Measurements from ENCODE around the gene GRAMD1B. TPM values are rescaled to one million over a fixed set of nuclear protein-coding genes. Genes with fewer than 3 reads are reported as not detected.

Gene GRAMD1B
- total and polyA plus RNA-seq, 8 donors: 1.1 to 4.8 (median 2.2) TPM

DNA sequence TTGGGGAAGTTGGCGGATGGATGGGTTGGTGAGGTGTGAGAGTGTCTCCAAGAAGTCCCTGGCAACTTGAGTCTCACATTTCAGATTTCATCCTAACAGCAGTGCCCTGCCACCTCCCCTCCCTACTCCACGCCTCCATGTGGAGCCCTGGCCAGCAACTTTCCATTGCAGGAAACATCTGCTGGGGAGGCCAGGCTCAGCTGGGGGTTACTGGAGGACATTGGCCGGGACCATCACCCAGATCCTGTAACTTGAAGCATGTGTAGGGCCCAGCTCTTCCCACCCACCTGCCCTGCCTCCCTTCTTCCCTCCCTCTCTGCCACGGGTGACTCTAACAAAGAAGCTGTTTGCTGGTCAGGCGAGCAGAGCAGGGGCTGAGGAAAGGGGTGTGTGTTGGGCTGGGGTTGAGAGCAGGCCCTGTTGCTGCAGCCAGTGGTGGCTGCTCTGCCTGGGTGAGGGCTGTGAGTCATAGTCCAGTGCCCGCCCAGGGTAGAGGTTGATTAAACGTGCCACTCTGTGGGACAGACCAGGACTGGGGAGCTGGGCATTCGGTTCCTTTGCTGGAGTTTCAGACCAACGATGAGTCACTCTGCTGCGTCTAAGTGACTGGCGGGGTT lies 160.3 kb downstream of the GRAMD1B start:
- FAIRE-seq (no peak), ATAC-seq (peak; percentile 76 to 86 (median 80)), DNase-seq (peak in 4 of 6 donors; percentile 31 to 56 (median 40))
- no peak overlapping the region for H3K4me3 ChIP-seq
- H3K27ac ChIP-seq: peak overlapping the region in 2 of 4 donors; percentile 62 to 71
- no peaks in the 10 kb centered on the region for H3K27me3 ChIP-seq
- TF ChIP-seq, protein P1, sequence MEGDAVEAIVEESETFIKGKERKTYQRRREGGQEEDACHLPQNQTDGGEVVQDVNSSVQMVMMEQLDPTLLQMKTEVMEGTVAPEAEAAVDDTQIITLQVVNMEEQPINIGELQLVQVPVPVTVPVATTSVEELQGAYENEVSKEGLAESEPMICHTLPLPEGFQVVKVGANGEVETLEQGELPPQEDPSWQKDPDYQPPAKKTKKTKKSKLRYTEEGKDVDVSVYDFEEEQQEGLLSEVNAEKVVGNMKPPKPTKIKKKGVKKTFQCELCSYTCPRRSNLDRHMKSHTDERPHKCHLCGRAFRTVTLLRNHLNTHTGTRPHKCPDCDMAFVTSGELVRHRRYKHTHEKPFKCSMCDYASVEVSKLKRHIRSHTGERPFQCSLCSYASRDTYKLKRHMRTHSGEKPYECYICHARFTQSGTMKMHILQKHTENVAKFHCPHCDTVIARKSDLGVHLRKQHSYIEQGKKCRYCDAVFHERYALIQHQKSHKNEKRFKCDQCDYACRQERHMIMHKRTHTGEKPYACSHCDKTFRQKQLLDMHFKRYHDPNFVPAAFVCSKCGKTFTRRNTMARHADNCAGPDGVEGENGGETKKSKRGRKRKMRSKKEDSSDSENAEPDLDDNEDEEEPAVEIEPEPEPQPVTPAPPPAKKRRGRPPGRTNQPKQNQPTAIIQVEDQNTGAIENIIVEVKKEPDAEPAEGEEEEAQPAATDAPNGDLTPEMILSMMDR (IDR thresholded peaks at IDR 0.05): no peak
- peaks cover 0 to 3% (median 0%) of the 10 kb centered on the region in 3 donors for H3K4me1 ChIP-seq
- H3K36me3 ChIP-seq: no peaks in the 10 kb centered on the region
- 47 to 56% methylated on average over 11 of the region's 11 CpGs for WGBS, 2 donors
- H3K9me3 ChIP-seq: no peaks in the 10 kb centered on the region
- intact Hi-C loops (cut with DNase I): no loop called here

DNA sequence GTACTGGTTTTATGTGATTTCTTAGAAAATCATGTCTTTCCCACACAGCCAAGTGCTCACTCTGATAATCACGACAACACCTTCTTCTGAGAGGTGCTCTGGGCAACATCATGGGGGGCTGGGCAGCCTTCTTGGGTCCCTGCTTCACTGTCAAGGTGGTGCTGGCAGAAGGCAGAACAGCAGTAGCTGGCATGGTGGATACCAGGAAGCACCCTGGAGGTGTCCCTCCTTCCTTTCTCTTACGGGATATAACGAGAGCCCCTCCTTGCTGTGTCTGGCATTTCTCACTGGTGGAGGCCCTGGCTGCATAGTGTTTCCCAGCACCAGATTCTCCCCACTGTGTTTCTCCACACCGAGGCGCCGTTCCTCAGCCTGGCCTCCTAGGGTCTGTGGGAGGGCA lies 163.5 kb downstream of the GRAMD1B start:
- intact Hi-C loops (cut with DNase I): no loop called here
- Histone ChIP-seq H3K27ac (no peak overlapping the region), H3K27me3 (no peaks in the 10 kb centered on the region), H3K9me3 (no peaks in the 10 kb centered on the region), H3K4me3 (no peak overlapping the region), H3K4me1 (no peaks in the 10 kb centered on the region), H3K36me3 (no peaks in the 10 kb centered on the region)
- TF ChIP-seq, protein P1 (IDR thresholded peaks at IDR 0.05): no peak
- DNase-seq (no peak), FAIRE-seq (no peak), ATAC-seq (no peak)
- WGBS, 2 donors: 85 to 86% methylated on average over 5 of the region's 6 CpGs

DNA sequence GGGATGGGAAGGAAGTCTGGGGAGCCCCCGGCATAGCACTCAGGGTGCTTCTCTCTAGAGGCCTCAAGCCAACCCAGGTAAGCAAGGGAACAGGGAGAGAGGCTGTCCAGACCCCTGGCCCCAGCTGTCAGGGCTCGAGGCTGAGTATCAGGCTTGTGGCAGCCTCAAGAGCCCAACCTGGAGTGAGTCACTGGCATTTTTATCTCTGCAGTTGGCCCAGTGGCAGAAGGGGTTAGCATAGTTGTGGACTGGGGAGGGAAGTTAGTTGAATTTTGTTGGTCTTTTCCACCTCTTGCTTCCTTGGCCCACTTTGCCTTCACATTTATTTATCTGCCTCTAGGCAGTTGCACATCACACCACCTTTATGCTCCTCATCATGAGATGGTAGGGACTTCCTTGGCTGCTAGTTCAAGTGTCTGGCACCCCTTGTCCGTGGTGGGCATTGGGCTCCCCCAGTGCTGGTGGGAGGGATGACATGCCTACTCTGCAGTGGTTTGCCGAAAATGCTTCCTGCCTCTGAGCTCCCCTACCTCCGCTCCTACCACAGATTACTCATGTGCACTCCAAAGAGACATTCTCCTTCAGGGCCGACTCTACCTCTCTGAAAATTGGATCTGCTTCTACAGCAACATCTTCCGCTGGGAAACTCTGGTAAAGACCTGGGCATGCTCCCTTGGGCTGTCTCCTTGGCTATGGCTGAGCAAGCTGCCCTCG lies 164.3 kb downstream of the GRAMD1B start:
- ATAC-seq: no peak
- FAIRE-seq: no peak
- no peaks in the 10 kb centered on the region for H3K36me3 ChIP-seq
- no peak for DNase-seq
- WGBS, 2 donors: 81 to 90% methylated on average over 8 of the region's 8 CpGs
- no peak overlapping the region for H3K27ac ChIP-seq
- H3K4me3 ChIP-seq: no peak overlapping the region
- TF ChIP-seq, protein P1 (IDR thresholded peaks at IDR 0.05): no peak
- intact Hi-C loops (cut with DNase I): no loop called here
- H3K9me3 ChIP-seq: no peaks in the 10 kb centered on the region
- no peaks in the 10 kb centered on the region for H3K27me3 ChIP-seq
- no peaks in the 10 kb centered on the region for H3K4me1 ChIP-seq

DNA sequence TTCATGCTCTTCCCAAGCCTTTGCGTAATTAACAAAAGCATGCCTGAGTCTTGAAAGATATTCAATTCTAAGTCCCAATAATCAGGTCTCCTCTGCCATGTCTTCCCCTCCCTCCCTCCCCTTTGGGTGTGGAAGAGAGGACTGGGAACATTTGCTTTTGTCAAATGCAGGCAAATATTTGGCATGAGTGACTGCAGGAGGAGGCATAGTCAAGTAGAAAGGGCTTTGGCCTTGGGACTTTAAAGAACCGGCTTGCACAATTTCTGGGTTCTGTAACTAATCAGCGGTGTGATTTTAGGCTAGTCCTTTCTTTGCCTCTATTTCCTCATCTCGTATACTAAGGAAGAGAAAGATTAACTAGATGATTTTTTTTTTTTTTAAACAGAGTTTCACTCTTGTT lies 164.9 kb downstream of the GRAMD1B start:
- DNase-seq (no peak), ATAC-seq (no peak), FAIRE-seq (no peak)
- Histone ChIP-seq H3K9me3 (no peaks in the 10 kb centered on the region), H3K27me3 (no peaks in the 10 kb centered on the region), H3K36me3 (no peaks in the 10 kb centered on the region), H3K4me3 (no peak overlapping the region), H3K4me1 (no peaks in the 10 kb centered on the region), H3K27ac (no peak overlapping the region)
- TF ChIP-seq, protein P1 (IDR thresholded peaks at IDR 0.05): no peak
- WGBS, 2 donors: 59 to 64% methylated on average over 4 of the region's 4 CpGs
- intact Hi-C loops (cut with DNase I): no loop called here

DNA sequence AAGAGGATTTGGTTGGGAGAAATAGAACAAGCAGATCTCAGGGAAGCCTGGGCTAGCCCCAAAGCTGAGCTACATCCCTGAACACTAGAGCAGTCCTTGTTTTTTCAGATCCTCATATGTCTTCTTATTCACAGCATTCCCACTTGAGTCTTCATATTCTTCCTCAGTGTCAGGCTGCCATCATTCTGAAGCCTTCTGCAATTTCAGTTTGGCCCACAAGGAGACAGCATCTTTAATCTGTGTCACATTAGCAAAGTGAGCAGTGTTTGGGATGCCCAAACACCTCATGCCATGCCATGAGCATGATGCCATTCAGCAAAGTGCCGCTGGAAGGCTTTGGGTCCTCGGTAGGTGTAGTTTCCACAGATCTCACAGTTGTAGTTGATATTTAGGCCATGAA lies 167.8 kb downstream of the GRAMD1B start:
- WGBS, 2 donors: 93 to 95% methylated on average over 2 of the region's 2 CpGs
- TF ChIP-seq, protein P1 (IDR thresholded peaks at IDR 0.05): no peak
- intact Hi-C loops (cut with DNase I): no loop called here
- H3K27ac ChIP-seq: no peak overlapping the region
- no peaks in the 10 kb centered on the region for H3K9me3 ChIP-seq
- DNase-seq (no peak), ATAC-seq (no peak), FAIRE-seq (no peak)
- no peak overlapping the region for H3K4me3 ChIP-seq
- H3K27me3 ChIP-seq: no peaks in the 10 kb centered on the region
- H3K4me1 ChIP-seq: no peaks in the 10 kb centered on the region
- no peaks in the 10 kb centered on the region for H3K36me3 ChIP-seq
